Mesendoderm (in vitro differentiated cells): Measurements from ENCODE around the gene SLC44A1.

ENCODE experiments used
- DNase-seq: peaks from one replicate; pipeline ENCODE4 v3.0.0; 2013
- H2AK5ac ChIP-seq: 2 replicates; pipeline ENCODE4 v1.6.1; 2013; ENCODE audit warnings: low read length, inconsistent platforms
- H2BK120ac ChIP-seq: 2 replicates; pipeline ENCODE4 v1.6.1; 2013; ENCODE audit warnings: low read depth, mild to moderate bottlenecking, low read length, moderate library complexity, mixed read lengths
- H2BK15ac ChIP-seq: replicated peaks from 2 replicates; pipeline ENCODE4 v1.6.1; 2013; ENCODE audit warnings: low read depth, mild to moderate bottlenecking, moderate library complexity
- H2BK5ac ChIP-seq: 2 replicates; pipeline ENCODE4 v1.6.1; 2013; ENCODE audit warnings: low read length, inconsistent platforms
- H3K18ac ChIP-seq: 2 replicates; pipeline ENCODE4 v1.6.1; 2013; ENCODE audit warnings: mild to moderate bottlenecking, low read length, mixed read lengths
- H3K23ac ChIP-seq: one replicate; pipeline ENCODE4 v1.6.1; 2013; ENCODE audit warnings: low read length
- H3K27ac ChIP-seq: 2 replicates; pipeline ENCODE4 v1.5.1; 2013; ENCODE audit warnings: low read depth, mild to moderate bottlenecking, inconsistent platforms, low read length, moderate library complexity
- H3K27me3 ChIP-seq: 2 replicates; pipeline ENCODE4 v1.6.1; 2013; ENCODE audit warnings: low read length, control low read depth, mild to moderate bottlenecking, inconsistent platforms; ENCODE audit not compliant: insufficient read depth, poor library complexity
- H3K36me3 ChIP-seq: 2 replicates; pipeline ENCODE4 v1.6.1; 2013; ENCODE audit warnings: low read length, inconsistent platforms; ENCODE audit not compliant: control insufficient read depth, insufficient read depth
- H3K4ac ChIP-seq: one replicate; pipeline ENCODE4 v1.6.1; 2013; ENCODE audit warnings: low read depth, mild to moderate bottlenecking, low read length, moderate library complexity
- H3K4me1 ChIP-seq: 2 replicates; pipeline ENCODE4 v1.6.1; 2013; ENCODE audit warnings: low read depth, low read length, inconsistent platforms; ENCODE audit not compliant: control insufficient read depth
- H3K4me2 ChIP-seq: 2 replicates; pipeline ENCODE4 v1.6.1; 2013; ENCODE audit warnings: low read length
- H3K4me3 ChIP-seq: 2 replicates; pipeline ENCODE4 v1.5.1; 2013; ENCODE audit warnings: mild to moderate bottlenecking, low read length
- H3K56ac ChIP-seq: one replicate; pipeline ENCODE4 v1.6.1; 2013; ENCODE audit warnings: low read length
- H3K79me1 ChIP-seq: 2 replicates; pipeline ENCODE4 v1.6.1; 2013; ENCODE audit warnings: low read length, inconsistent platforms
- H3K79me2 ChIP-seq: 2 replicates; pipeline ENCODE4 v1.6.1; 2013; ENCODE audit warnings: mild to moderate bottlenecking, low read length; ENCODE audit not compliant: control insufficient read depth, insufficient read depth
- H3K9ac ChIP-seq: 2 replicates; pipeline ENCODE4 v1.6.1; 2013; ENCODE audit warnings: low read length, inconsistent platforms
- H4K5ac ChIP-seq: one replicate; pipeline ENCODE4 v1.6.1; 2013; ENCODE audit warnings: low read length
- H4K8ac ChIP-seq: one replicate; pipeline ENCODE4 v1.6.1; 2013; ENCODE audit warnings: low read depth, mild to moderate bottlenecking, control low read depth, low read length, moderate library complexity
- WGBS: extraction: QIAGEN DNeasy Blood & Tissue Kit; methylation state at CpG from one replicate; pipeline ENCODE4 v1.1.7; 2013; ENCODE audit warnings: low lambda C conversion rate, missing lambda C conversion rate; ENCODE audit not compliant: insufficient coverage; ENCODE audit errors: extremely low coverage; 5-methylcytosine and 5-hydroxymethylcytosine counted together

SLC44A1 gene

DNA sequence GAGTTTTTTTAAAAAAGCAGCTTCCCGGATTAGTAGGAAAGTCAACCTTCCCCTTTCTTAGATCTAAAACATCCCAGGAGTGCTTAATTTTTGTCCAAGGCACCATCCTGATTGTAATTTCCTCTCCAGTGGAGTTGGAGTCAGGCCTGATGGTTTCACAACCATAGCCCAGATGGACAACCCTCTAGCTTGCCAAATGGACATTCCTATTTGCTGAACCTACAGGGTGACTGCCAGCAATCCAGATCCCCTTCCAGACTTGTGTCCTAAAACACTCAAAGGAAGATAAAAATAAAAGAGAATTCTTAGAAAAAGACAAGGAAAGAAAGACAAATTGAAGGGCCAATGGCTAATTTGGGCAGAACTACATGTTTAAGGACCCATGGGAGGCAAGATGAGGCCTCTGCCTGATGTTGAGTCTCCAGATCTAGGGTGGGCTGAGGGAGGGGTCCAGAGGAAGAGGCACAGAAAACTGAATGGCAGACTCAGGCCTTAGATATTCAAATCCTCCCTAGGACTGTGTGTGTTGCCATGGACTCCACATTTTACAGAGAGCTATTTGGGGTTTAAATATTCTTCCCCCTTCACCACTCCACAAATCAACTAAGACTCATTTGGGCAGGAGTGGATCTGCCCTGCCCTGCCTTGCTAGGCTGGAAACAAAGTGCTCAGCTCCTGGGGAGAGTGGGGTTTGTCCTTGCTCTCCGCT lies 38.5 kb upstream of the SLC44A1 start:
- no CpG with 5 or more reads among the region's 2 CpGs for WGBS
- H3K27ac ChIP-seq, result no peak overlapping the region
- H2AK5ac ChIP-seq, result no peak overlapping the region
- no peak overlapping the region for H4K5ac ChIP-seq
- H3K27me3 ChIP-seq, result no peaks in the 10 kb centered on the region
- no peak overlapping the region for H3K4me2 ChIP-seq
- H3K4me3 ChIP-seq, result no peak overlapping the region
- H2BK15ac ChIP-seq, result no peak overlapping the region
- H3K56ac ChIP-seq, result no peak overlapping the region
- H3K79me1 ChIP-seq, result no peaks in the 10 kb centered on the region
- no peak overlapping the region for H3K23ac ChIP-seq
- H3K4me1 ChIP-seq, result no peaks in the 10 kb centered on the region
- no peaks in the 10 kb centered on the region for H3K36me3 ChIP-seq
- no peaks in the 10 kb centered on the region for H3K79me2 ChIP-seq
- H2BK5ac ChIP-seq, result no peak overlapping the region
- H3K4ac ChIP-seq, result no peak overlapping the region
- DNase-seq, result no peak
- H2BK120ac ChIP-seq, result no peak overlapping the region
- H3K18ac ChIP-seq, result no peak overlapping the region
- no peak overlapping the region for H3K9ac ChIP-seq
- H4K8ac ChIP-seq, result no peak overlapping the region

- H2BK5ac ChIP-seq, result no peak overlapping the region
- H3K27me3 ChIP-seq, result no peaks in the 10 kb centered on the region
- H3K4me2 ChIP-seq, result no peak overlapping the region
- H3K79me2 ChIP-seq, result no peaks in the 10 kb centered on the region
- H3K18ac ChIP-seq, result no peak overlapping the region
- H3K4ac ChIP-seq, result no peak overlapping the region
- H3K4me1 ChIP-seq, result no peaks in the 10 kb centered on the region
- no peak overlapping the region for H3K27ac ChIP-seq
- no peaks in the 10 kb centered on the region for H3K36me3 ChIP-seq
- no CpG with 5 or more reads among the region's 2 CpGs for WGBS
- H3K56ac ChIP-seq, result no peak overlapping the region
- H3K23ac ChIP-seq, result no peak overlapping the region
- DNase-seq, result no peak
- no peak overlapping the region for H4K5ac ChIP-seq
- H2AK5ac ChIP-seq, result no peak overlapping the region
- H3K9ac ChIP-seq, result no peak overlapping the region
- H2BK120ac ChIP-seq, result no peak overlapping the region
- no peak overlapping the region for H3K4me3 ChIP-seq
- no peak overlapping the region for H2BK15ac ChIP-seq
- H3K79me1 ChIP-seq, result no peaks in the 10 kb centered on the region
- no peak overlapping the region for H4K8ac ChIP-seq
Measured at GRCh38 chr9:105206496-105206820, 38.0 kb upstream of the SLC44A1 start.

- Histone ChIP-seq H2BK5ac (no peak overlapping the region), H3K36me3 (no peaks in the 10 kb centered on the region), H3K79me2 (no peaks in the 10 kb centered on the region), H3K9ac (no peak overlapping the region), H3K27ac (no peak overlapping the region), H3K4me2 (no peak overlapping the region), H3K79me1 (no peaks in the 10 kb centered on the region), H2AK5ac (no peak overlapping the region), H3K27me3 (no peaks in the 10 kb centered on the region), H3K56ac (no peak overlapping the region), H4K8ac (no peak overlapping the region), H2BK120ac (no peak overlapping the region), H3K4me1 (no peaks in the 10 kb centered on the region), H4K5ac (no peak overlapping the region), H2BK15ac (no peak overlapping the region), H3K23ac (no peak overlapping the region), H3K4me3 (no peak overlapping the region), H3K18ac (no peak overlapping the region), H3K4ac (no peak overlapping the region)
- no CpG with 5 or more reads among the region's 6 CpGs for WGBS
- DNase-seq, result no peak
Measured at GRCh38 chr9:105206821-105207699, 37.4 kb upstream of the SLC44A1 start.

DNA sequence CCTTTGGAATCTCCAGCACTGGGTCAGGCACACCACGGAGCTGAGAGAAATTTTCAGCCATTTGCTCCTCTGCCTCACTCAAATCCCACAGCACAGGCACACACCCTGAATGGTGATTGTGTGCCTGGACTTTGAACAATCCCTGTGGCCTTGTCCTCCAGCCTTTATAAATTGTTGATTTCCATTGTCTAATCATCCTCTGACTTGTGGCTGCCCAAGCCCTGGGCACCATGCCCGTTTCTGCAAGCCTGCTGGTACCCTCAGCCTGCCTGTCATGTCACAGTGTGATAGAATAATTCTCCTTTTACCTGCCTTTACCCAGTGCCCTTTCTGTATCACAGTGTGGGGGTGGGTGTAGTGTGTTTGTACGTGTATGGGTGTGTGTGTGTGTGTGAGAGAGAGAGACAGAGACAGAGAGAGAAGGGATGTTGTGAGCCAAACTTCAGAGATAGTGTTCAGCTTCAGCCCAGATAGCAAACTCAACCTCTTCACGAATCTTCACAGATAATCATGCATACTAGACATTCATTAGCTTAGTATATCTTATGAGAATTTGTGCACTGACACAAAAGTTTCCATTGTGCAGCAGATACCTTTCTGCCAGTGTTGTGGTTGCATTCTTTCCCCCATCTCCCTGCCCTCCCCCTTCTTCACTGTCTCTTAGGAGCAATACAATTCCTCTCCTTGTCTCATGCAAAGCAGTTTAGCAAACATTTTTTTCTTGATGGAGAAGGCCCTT lies 27.8 kb upstream of the SLC44A1 start:
- Histone ChIP-seq H3K4me2 (no peak overlapping the region), H3K4me1 (peaks cover 2% of the 10 kb centered on the region), H4K5ac (no peak overlapping the region), H3K79me1 (no peaks in the 10 kb centered on the region), H3K27me3 (no peaks in the 10 kb centered on the region), H3K9ac (no peak overlapping the region), H3K4ac (no peak overlapping the region), H3K56ac (no peak overlapping the region), H3K23ac (no peak overlapping the region), H3K79me2 (no peaks in the 10 kb centered on the region), H2BK5ac (no peak overlapping the region), H2BK15ac (no peak overlapping the region), H3K27ac (no peak overlapping the region), H2BK120ac (no peak overlapping the region), H3K4me3 (no peak overlapping the region), H2AK5ac (no peak overlapping the region), H3K36me3 (no peaks in the 10 kb centered on the region), H3K18ac (no peak overlapping the region), H4K8ac (no peak overlapping the region)
- WGBS, result no CpG with 5 or more reads among the region's 4 CpGs
- no peak for DNase-seq

- Histone ChIP-seq H2BK5ac (no peak overlapping the region), H3K18ac (no peak overlapping the region), H2BK15ac (no peak overlapping the region), H3K79me1 (no peaks in the 10 kb centered on the region), H3K27me3 (no peaks in the 10 kb centered on the region), H3K4me1 (peaks cover 2% of the 10 kb centered on the region), H3K4me3 (no peak overlapping the region), H4K8ac (no peak overlapping the region), H2BK120ac (no peak overlapping the region), H2AK5ac (no peak overlapping the region), H3K9ac (no peak overlapping the region), H3K27ac (no peak overlapping the region), H3K79me2 (no peaks in the 10 kb centered on the region), H3K36me3 (no peaks in the 10 kb centered on the region), H3K56ac (no peak overlapping the region), H3K4ac (no peak overlapping the region), H4K5ac (no peak overlapping the region), H3K4me2 (no peak overlapping the region), H3K23ac (no peak overlapping the region)
- DNase-seq, result no peak
- no CpG with 5 or more reads among the region's 5 CpGs for WGBS
Measured at GRCh38 chr9:105218673-105219072, 25.8 kb upstream of the SLC44A1 start.
